ENCODE measurements around the gene HMGA1.
A peak's percentile ranks its signal among the peaks of the same experiment; 100 is the strongest.

HMGA1 gene

GRCh38 chr6:34232901-34233300 is 3.8 kb upstream of the HMGA1 start:
- Mint-ChIP-seq H3K4me3 (no peak overlapping the region), H3K27ac (peak overlapping the region; percentile 25), H3K36me3 (ENCODE audit: low read depth) (no peaks in the 10 kb centered on the region), H3K9me3 (no peaks in the 10 kb centered on the region), H3K27me3 (ENCODE audit: low read depth, poor library complexity) (peaks cover 5% of the 10 kb centered on the region), H3K4me1 (peaks cover 46% of the 10 kb centered on the region)
- TF ChIP-seq CTCF (IDR thresholded peaks at IDR 0.05) = no peak
- no peak for DNase-seq

- Mint-ChIP-seq H3K9me3 (no peaks in the 10 kb centered on the region), H3K36me3 (ENCODE audit: low read depth) (no peaks in the 10 kb centered on the region), H3K27ac (peak overlapping the region; percentile 91), H3K27me3 (ENCODE audit: low read depth, poor library complexity) (peaks cover 5% of the 10 kb centered on the region), H3K4me3 (peak overlapping the region; percentile 51), H3K4me1 (peaks cover 51% of the 10 kb centered on the region)
- DNase-seq = no peak
- no peak for TF ChIP-seq CTCF (IDR thresholded peaks at IDR 0.05)
Measured at GRCh38 chr6:34233867-34234266, 2.8 kb upstream of the HMGA1 start.

GRCh38 chr6:34234667-34235306 is 1.9 kb upstream of the HMGA1 start:
- peak overlapping the region; percentile 91 for H3K27ac Mint-ChIP-seq

GRCh38 chr6:34235307-34236130 is 1.2 kb upstream of the HMGA1 start:
- no peak for TF ChIP-seq CTCF (IDR thresholded peaks at IDR 0.05)
- Mint-ChIP-seq H3K36me3 (ENCODE audit: low read depth) (peaks cover 5% of the 10 kb centered on the region), H3K4me3 (peak overlapping the region; percentile 85), H3K9me3 (no peaks in the 10 kb centered on the region), H3K4me1 (peaks cover 53% of the 10 kb centered on the region), H3K27ac (peak overlapping the region; percentile 99), H3K27me3 (ENCODE audit: low read depth, poor library complexity) (no peaks in the 10 kb centered on the region)
- DNase-seq = peak; percentile 83

More at GRCh38 chr6:34234667-34235306, 1.9 kb upstream of the HMGA1 start:
- peak overlapping the region; percentile 51 for H3K4me3 Mint-ChIP-seq
- TF ChIP-seq CTCF (IDR thresholded peaks at IDR 0.05) = no peak
- H3K4me1 Mint-ChIP-seq = peaks cover 52% of the 10 kb centered on the region
- H3K27me3 Mint-ChIP-seq (ENCODE audit: low read depth, poor library complexity) = no peaks in the 10 kb centered on the region
- no peak for DNase-seq
- no peaks in the 10 kb centered on the region for H3K9me3 Mint-ChIP-seq
- no peaks in the 10 kb centered on the region for H3K36me3 Mint-ChIP-seq (ENCODE audit: low read depth)

GRCh38 chr6:34236131-34236442 is 586 bp upstream of the HMGA1 start:
- no peak for TF ChIP-seq CTCF (IDR thresholded peaks at IDR 0.05)
- H3K36me3 Mint-ChIP-seq (ENCODE audit: low read depth) = peaks cover 11% of the 10 kb centered on the region
- peak overlapping the region; percentile 99 for H3K27ac Mint-ChIP-seq
- no peaks in the 10 kb centered on the region for H3K27me3 Mint-ChIP-seq (ENCODE audit: low read depth, poor library complexity)
- peak; percentile 28 for DNase-seq
- peaks cover 54% of the 10 kb centered on the region for H3K4me1 Mint-ChIP-seq
- H3K4me3 Mint-ChIP-seq = peak overlapping the region; percentile 85
- no peaks in the 10 kb centered on the region for H3K9me3 Mint-ChIP-seq

Measured in nephron progenitor cell (in vitro differentiated cells).